T-helper 2 cell treated with Interferon-gamma antibody and Interleukin-4, amounts not matched to agents 100 ng/mL and 5 ng/mL, for 36 hours (primary cell): ENCODE results near the gene ARIH2. TPM values are rescaled to one million over a fixed set of nuclear protein-coding genes. Genes with fewer than 3 reads are reported as not detected.

Source experiments
- intact Hi-C: fragments of 100-400 bp; cut with micrococcal nuclease; formaldehyde crosslinking; loops from one replicate; pipeline ENCODE4 v1.15.1; 2023
- total RNA-seq: library from RNA; stranded (reverse); gene quantifications from 2 replicates; pipeline ENCODE4 v1.2.3, GENCODE V29; 2022

Gene ARIH2
- total RNA-seq, 1 donor from 2014 or later: 119 TPM

- intact Hi-C loops: no loop called here
Observed at GRCh38 chr3:48966876-48967361, 48.3 kb downstream of the ARIH2 start.

DNA sequence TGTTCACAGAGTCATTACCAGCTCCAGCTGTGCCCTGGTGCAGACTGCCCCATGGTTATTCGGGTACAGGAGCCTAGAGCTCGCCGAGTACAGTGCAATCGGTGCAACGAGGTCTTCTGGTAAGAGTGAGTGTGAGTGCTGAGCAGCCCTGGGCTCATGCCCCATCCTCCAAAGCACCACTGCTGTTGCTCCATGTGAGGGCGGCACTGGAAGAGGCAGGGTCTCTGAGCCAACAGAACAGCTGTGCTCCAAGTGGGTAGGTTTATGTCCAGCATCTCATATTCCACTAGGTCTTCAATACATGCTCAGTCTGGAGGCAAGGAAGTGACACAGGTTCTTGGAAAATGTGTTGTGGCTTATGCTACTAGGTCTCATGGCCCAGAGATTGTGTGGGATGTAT lies 51.9 kb downstream of the ARIH2 start:
- intact Hi-C loops: no loop called here

- intact Hi-C loops: no loop called here
Observed at GRCh38 chr3:48974076-48974864, 55.6 kb downstream of the ARIH2 start.

- intact Hi-C loops: no loop called here
Observed at GRCh38 chr3:48979451-48979850, 60.8 kb downstream of the ARIH2 start.

GRCh38 chr3:48980295-48980694 lies 61.7 kb downstream of the ARIH2 start:
- intact Hi-C loops: no loop called here

GRCh38 chr3:48982016-48982415 lies 63.4 kb downstream of the ARIH2 start:
- intact Hi-C loops: no loop called here

DNA sequence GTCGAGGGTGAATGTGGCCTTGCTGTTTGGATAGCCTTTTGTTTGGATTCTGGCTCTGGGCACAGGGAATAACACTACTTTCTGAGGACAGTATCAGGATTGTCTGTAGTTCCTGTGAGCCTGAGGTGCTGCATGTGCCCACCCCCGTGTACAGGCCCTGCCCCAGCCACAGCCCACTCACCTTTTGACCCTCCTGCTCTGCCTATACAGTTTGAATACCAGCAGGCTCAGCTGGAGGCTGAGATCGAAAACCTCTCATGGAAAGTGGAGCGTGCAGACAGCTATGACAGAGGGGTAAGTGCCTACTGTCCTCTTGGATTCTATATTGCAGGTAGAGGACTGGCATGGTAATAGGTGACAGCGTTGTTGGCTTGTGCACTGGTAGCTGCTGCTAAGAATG lies 64.0 kb downstream of the ARIH2 start:
- intact Hi-C loops: no loop called here

DNA sequence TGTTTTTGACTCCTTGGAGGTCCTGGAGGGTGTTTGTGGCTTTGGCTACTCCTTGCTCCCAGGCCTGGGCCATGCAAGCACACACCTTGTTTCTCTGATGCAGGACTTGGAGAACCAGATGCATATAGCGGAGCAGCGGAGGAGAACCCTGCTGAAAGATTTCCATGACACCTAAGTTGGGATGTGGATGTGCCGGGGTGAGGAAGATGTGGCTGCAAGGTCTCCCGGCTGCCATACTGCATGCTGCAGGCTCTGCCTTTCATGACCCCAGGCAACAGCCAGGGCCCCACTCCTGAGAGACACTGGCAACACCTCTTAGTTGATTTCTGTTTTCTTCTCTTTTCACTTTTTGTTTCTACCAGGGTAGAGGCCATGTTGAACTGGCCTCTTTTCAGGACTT lies 64.5 kb downstream of the ARIH2 start:
- intact Hi-C loops: no loop called here

GRCh38 chr3:48984663-48985062 lies 66.0 kb downstream of the ARIH2 start:
- intact Hi-C loops: no loop called here

GRCh38 chr3:48985831-48986376 lies 67.3 kb downstream of the ARIH2 start:
- intact Hi-C loops: no loop called here

DNA sequence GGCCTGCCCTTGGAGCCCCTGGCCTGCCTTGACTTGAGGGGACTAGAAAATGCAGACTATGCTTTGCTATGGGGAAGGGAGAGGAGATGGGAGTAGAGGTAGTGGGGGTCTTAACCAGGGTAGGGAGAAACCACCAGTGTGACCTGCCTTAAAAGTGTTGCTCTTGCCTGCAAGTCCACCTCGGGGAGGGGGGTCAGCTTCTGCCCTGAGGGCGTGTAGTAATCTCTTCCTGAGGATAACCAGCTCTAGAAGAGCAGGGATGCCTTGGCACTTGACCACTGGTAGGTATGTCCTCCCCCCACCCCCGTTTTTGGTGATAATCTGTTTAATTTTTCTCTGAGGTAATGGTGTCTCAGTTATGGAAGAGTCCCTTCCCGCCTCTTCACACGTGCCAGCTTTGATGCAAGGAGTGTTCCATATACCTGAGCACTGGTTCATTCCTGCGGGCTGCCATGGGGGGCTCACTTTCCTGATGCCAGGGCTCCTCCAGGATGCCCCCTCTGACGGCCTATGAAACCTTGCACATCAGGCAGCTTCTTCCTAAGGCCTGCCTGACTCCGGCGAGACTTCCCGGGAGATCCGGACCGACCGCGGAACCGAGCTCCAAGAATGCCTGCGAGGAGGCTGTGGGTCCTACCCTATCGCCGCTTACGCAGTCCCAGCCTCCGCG lies 70.6 kb downstream of the ARIH2 start:
- intact Hi-C loops: loop anchor here (1.0 to 2.0 kb wide), 2 partner anchors 18 to 106 kb away; partner anchors contain the start of genes QRICH1 and WDR6

DNA sequence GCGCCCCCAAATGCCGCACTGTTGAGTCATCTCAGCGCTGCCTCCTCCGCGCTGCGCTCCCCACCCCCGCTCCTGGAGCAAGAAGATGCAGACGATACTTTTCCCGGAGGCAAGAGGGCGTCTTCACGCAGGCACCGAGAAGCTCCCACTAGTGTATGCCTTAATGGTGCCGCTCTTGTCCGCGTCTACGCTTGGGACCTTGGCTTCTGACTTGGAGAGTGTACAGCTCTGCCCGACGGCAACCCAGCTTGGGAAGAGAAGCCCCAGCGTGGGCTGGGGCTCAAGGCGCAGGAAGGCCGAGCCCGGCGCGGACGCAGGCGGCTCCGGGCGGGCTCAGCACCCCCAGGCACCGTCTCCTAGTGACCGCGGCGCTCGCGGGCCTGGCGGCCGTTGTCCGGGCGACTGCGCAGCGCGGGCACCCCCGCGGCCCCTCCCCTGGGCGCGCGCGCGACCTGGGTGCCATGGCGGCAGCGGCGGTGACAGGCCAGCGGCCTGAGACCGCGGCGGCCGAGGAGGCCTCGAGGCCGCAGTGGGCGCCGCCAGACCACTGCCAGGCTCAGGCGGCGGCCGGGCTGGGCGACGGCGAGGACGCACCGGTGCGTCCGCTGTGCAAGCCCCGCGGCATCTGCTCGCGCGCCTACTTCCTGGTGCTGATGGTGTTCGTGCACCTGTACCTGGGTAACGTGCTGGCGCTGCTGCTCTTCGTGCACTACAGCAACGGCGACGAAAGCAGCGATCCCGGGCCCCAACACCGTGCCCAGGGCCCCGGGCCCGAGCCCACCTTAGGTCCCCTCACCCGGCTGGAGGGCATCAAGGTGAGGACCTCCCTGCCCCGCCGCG lies 71.4 kb downstream of the ARIH2 start, which contains the start of gene P4HTM:
P4HTM (plus strand) TSS at position 446 of the 840 bp plus-strand sequence; CDS start at position 462, 16 bp downstream.
- intact Hi-C loops: loop anchor here (1.0 to 2.0 kb wide), 3 partner anchors 17 to 105 kb away; partner anchors contain the start of genes QRICH1 and WDR6

GRCh38 chr3:48990636-48991469 lies 72.2 kb downstream of the ARIH2 start:
- intact Hi-C loops: loop anchor here (2.0 kb wide), 1 partner anchor 30 kb away; no protein-coding TSS in a partner anchor

GRCh38 chr3:48991851-48992545 lies 73.4 kb downstream of the ARIH2 start:
- intact Hi-C loops: loop anchor here (2.0 kb wide), 1 partner anchor 29 kb away; no protein-coding TSS in a partner anchor

- intact Hi-C loops: no loop called here
Observed at GRCh38 chr3:48993834-48994233, 75.2 kb downstream of the ARIH2 start.

GRCh38 chr3:48996640-48997039 lies 78.0 kb downstream of the ARIH2 start:
- intact Hi-C loops: no loop called here

- intact Hi-C loops: no loop called here
Observed at GRCh38 chr3:48997102-48997635, 78.5 kb downstream of the ARIH2 start.

DNA sequence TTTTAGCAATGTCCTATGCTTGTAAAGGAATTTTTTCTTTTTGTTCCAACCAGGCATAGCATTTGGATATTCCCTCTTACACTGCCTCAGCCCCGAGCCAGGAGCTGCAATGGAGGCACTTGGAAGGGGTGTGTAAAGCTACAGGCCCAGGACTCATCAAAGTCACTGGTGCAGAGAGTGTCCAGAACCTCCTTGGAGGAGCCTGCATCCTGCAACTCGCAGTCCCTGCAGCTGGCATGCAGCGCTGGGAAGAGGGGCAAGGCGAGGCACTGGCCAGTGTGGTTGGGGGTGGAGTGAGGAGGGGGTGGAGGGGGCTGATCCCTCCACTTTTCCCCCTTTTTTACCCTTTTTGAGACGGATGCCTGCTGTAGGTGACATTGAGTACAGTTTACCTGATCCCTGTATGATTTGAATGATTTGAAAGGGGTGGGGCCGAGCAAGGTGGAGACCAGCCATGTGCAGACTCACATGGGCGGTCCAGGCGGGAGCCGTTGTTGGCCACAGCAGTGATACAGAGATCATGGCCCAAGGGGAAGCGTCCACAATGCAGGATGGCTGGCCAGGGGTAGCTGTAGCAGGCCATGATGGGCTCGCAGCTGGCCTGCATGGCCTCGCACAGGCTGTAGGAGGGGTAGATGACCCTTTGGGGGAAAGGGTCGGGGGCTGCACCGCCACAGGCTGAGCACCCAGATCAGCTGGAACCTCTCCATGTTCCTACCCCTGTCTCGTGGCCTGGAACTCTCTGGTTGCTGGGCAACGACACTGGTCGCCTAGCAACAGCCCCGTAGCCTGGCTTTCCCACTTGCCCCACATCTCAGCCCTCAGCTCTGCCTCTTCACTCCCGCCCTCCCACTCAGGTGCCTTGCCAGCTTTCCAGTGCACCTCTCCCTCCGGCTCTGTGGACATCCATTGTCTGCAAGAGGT lies 79.3 kb downstream of the ARIH2 start:
- intact Hi-C loops: no loop called here
